HL-60/S4 treated with retinoic acid at 250 ng/mL for 4 days and 3 days (cell line): Measurements from ENCODE around the gene SFMBT1.

ENCODE experiments used
- in situ Hi-C: fragments of 300-500 bp; cut with MboI; formaldehyde crosslinking; loops from 2 replicates; pipeline ENCODE4 v1.7.0; 2022; ENCODE audit warnings: low sequenced_read_pairs

The SFMBT1 gene

GRCh38 chr3:53045518-53046170, at the start of gene SFMBT1:
Gene SFMBT1, minus strand, starts transcription at chr3:53046073. Its CDS starts 76,945 bp downstream, at chr3:52969128.
- in situ Hi-C loops: no loop called here

GRCh38 chr3:53092942-53093341, 47.1 kb upstream of the SFMBT1 start:
- in situ Hi-C loops: no loop called here

- in situ Hi-C loops: no loop called here
Measured at GRCh38 chr3:53092216-53092615, 46.3 kb upstream of the SFMBT1 start.

- in situ Hi-C loops: no loop called here
Measured at GRCh38 chr3:53091011-53091410, 45.1 kb upstream of the SFMBT1 start.

- in situ Hi-C loops: no loop called here
Measured at GRCh38 chr3:53089511-53089910, 43.6 kb upstream of the SFMBT1 start.

- in situ Hi-C loops: no loop called here
Measured at GRCh38 chr3:53085476-53085875, 39.6 kb upstream of the SFMBT1 start.

- in situ Hi-C loops: no loop called here
Measured at GRCh38 chr3:53084310-53085001, 38.6 kb upstream of the SFMBT1 start.

- in situ Hi-C loops: no loop called here
Measured at GRCh38 chr3:53083949-53084309, 38.1 kb upstream of the SFMBT1 start.

- in situ Hi-C loops: no loop called here
Measured at GRCh38 chr3:53083521-53083920, 37.6 kb upstream of the SFMBT1 start.

- in situ Hi-C loops: no loop called here
Measured at GRCh38 chr3:53082736-53083135, 36.9 kb upstream of the SFMBT1 start.

- in situ Hi-C loops: no loop called here
Measured at GRCh38 chr3:53081318-53081717, 35.4 kb upstream of the SFMBT1 start.

- in situ Hi-C loops: no loop called here
Measured at GRCh38 chr3:53080612-53081205, 34.8 kb upstream of the SFMBT1 start.

GRCh38 chr3:53079791-53080555, 34.1 kb upstream of the SFMBT1 start:
- in situ Hi-C loops: no loop called here

- in situ Hi-C loops: no loop called here
Measured at GRCh38 chr3:53079147-53079546, 33.3 kb upstream of the SFMBT1 start.

- in situ Hi-C loops: no loop called here
Measured at GRCh38 chr3:53078656-53079055, 32.8 kb upstream of the SFMBT1 start.

GRCh38 chr3:53077476-53078220, 31.8 kb upstream of the SFMBT1 start:
- in situ Hi-C loops: no loop called here

- in situ Hi-C loops: no loop called here
Measured at GRCh38 chr3:53075743-53076140, 29.9 kb upstream of the SFMBT1 start.

GRCh38 chr3:53074761-53075742, 29.2 kb upstream of the SFMBT1 start:
- in situ Hi-C loops: loop anchor here (25.0 kb wide), 1 partner anchor 338 kb away; no protein-coding TSS in a partner anchor

GRCh38 chr3:53074366-53074696, 28.5 kb upstream of the SFMBT1 start:
- in situ Hi-C loops: loop anchor here (25.0 kb wide), 1 partner anchor 337 kb away; no protein-coding TSS in a partner anchor
